LNCAP (cell line): ENCODE measurements around the gene FBXW9.

Experiments used
- CTCF ChIP-seq: fragments of 450-650 bp; IDR thresholded peaks from 2 replicates; pipeline ENCODE4 v1.5.1; 2017; ENCODE audit warnings: mild to moderate bottlenecking

Gene FBXW9

GRCh38 chr19:12665671-12666264 is 30.7 kb downstream of the FBXW9 start:
- TF ChIP-seq CTCF: no peak

- no peak for TF ChIP-seq CTCF
Observed at GRCh38 chr19:12665281-12665573, 31.2 kb downstream of the FBXW9 start.

GRCh38 chr19:12664406-12665280 is 31.8 kb downstream of the FBXW9 start:
- TF ChIP-seq CTCF: no peak

GRCh38 chr19:12660980-12661379 is 35.5 kb downstream of the FBXW9 start:
- no peak for TF ChIP-seq CTCF

- no peak for TF ChIP-seq CTCF
Observed at GRCh38 chr19:12657966-12658365, 38.5 kb downstream of the FBXW9 start.

GRCh38 chr19:12656899-12657571 is 39.4 kb downstream of the FBXW9 start:
- no peak for TF ChIP-seq CTCF

GRCh38 chr19:12655546-12655945 is 40.9 kb downstream of the FBXW9 start:
- no peak for TF ChIP-seq CTCF
